ENCODE measurements around the gene ASTL. TPM values are rescaled to one million over a fixed set of nuclear protein-coding genes. Genes with fewer than 3 reads are reported as not detected.

ASTL gene
- total RNA-seq, 1 donor from 2014 or later = not detected

- TF ChIP-seq CTCF (IDR thresholded peaks at IDR 0.05; ENCODE audit: insufficient read depth, low read length, severe bottlenecking) = no peak
- DNase-seq (ENCODE audit: low read depth) = no peak
- Histone ChIP-seq H3K4me3 (ENCODE audit: low read depth, low read length) (no peak overlapping the region), H3K36me3 (ENCODE audit: control insufficient read depth, insufficient read depth, low read length) (no peaks in the 10 kb centered on the region), H3K27me3 (ENCODE audit: control insufficient read depth, insufficient read depth, low read length) (no peaks in the 10 kb centered on the region)
- FAIRE-seq = no peak
Observed at GRCh38 chr2:96153991-96154431, 15.7 kb upstream of the ASTL start.

GRCh38 chr2:96153291-96153713 lies 15.0 kb upstream of the ASTL start:
- TF ChIP-seq CTCF (IDR thresholded peaks at IDR 0.05; ENCODE audit: insufficient read depth, low read length, severe bottlenecking) = no peak
- Histone ChIP-seq H3K4me3 (ENCODE audit: low read depth, low read length) (no peak overlapping the region), H3K27me3 (ENCODE audit: control insufficient read depth, insufficient read depth, low read length) (no peaks in the 10 kb centered on the region), H3K36me3 (ENCODE audit: control insufficient read depth, insufficient read depth, low read length) (no peaks in the 10 kb centered on the region)
- no peak for DNase-seq (ENCODE audit: low read depth)
- FAIRE-seq = no peak

- FAIRE-seq = no peak
- no peak for TF ChIP-seq CTCF (IDR thresholded peaks at IDR 0.05; ENCODE audit: insufficient read depth, low read length, severe bottlenecking)
- Histone ChIP-seq H3K27me3 (ENCODE audit: control insufficient read depth, insufficient read depth, low read length) (no peaks in the 10 kb centered on the region), H3K36me3 (ENCODE audit: control insufficient read depth, insufficient read depth, low read length) (no peaks in the 10 kb centered on the region), H3K4me3 (ENCODE audit: low read depth, low read length) (no peak overlapping the region)
- no peak for DNase-seq (ENCODE audit: low read depth)
Observed at GRCh38 chr2:96152304-96153161, 14.2 kb upstream of the ASTL start.

GRCh38 chr2:96151595-96152303 lies 13.4 kb upstream of the ASTL start:
- DNase-seq (ENCODE audit: low read depth) = no peak
- H3K4me3 ChIP-seq (ENCODE audit: low read depth, low read length) = no peak overlapping the region
- no peaks in the 10 kb centered on the region for H3K27me3 ChIP-seq (ENCODE audit: control insufficient read depth, insufficient read depth, low read length)
- no peaks in the 10 kb centered on the region for H3K36me3 ChIP-seq (ENCODE audit: control insufficient read depth, insufficient read depth, low read length)
- no peak for FAIRE-seq
- TF ChIP-seq CTCF (IDR thresholded peaks at IDR 0.05; ENCODE audit: insufficient read depth, low read length, severe bottlenecking) = no peak

- TF ChIP-seq CTCF (IDR thresholded peaks at IDR 0.05; ENCODE audit: insufficient read depth, low read length, severe bottlenecking) = no peak
- FAIRE-seq = no peak
- no peak overlapping the region for H3K4me3 ChIP-seq (ENCODE audit: low read depth, low read length)
- no peaks in the 10 kb centered on the region for H3K36me3 ChIP-seq (ENCODE audit: control insufficient read depth, insufficient read depth, low read length)
- H3K27me3 ChIP-seq (ENCODE audit: control insufficient read depth, insufficient read depth, low read length) = no peaks in the 10 kb centered on the region
- no peak for DNase-seq (ENCODE audit: low read depth)
Observed at GRCh38 chr2:96150791-96151594, 12.7 kb upstream of the ASTL start.

All from bronchial epithelial cell (primary cell).